ENCODE measurements around the gene DLEU7.
A peak's percentile ranks its signal among the peaks of the same experiment; 100 is the strongest.

The DLEU7 gene

GRCh38 chr13:50843257-50844083 is at the start of gene DLEU7:
DLEU7 (minus strand) TSS chr13:50843692; CDS start chr13:50843646, 46 bp downstream.
- DNase-seq (ENCODE audit: low spot score): no peak

- peak; percentile 65 for DNase-seq (ENCODE audit: low spot score)
These were observed 48.9 kb upstream of the DLEU7 start for GRCh38 chr13:50892210-50892944.

- no peak for DNase-seq (ENCODE audit: low spot score)
These were observed 47.7 kb upstream of the DLEU7 start for GRCh38 chr13:50891206-50891605.

GRCh38 chr13:50889317-50889716 is 45.8 kb upstream of the DLEU7 start:
- no peak for DNase-seq (ENCODE audit: low spot score)

- no peak for DNase-seq (ENCODE audit: low spot score)
These were observed 44.9 kb upstream of the DLEU7 start for GRCh38 chr13:50888362-50888761.

- DNase-seq (ENCODE audit: low spot score): no peak
These were observed 43.7 kb upstream of the DLEU7 start for GRCh38 chr13:50887151-50887550.

GRCh38 chr13:50884265-50884664 is 40.8 kb upstream of the DLEU7 start:
- DNase-seq (ENCODE audit: low spot score): no peak

- no peak for DNase-seq (ENCODE audit: low spot score)
These were observed 40.2 kb upstream of the DLEU7 start for GRCh38 chr13:50883728-50884127.

GRCh38 chr13:50882816-50883435 is 39.4 kb upstream of the DLEU7 start:
- DNase-seq (ENCODE audit: low spot score): no peak

- no peak for DNase-seq (ENCODE audit: low spot score)
These were observed 30.5 kb upstream of the DLEU7 start for GRCh38 chr13:50873991-50874390.

- DNase-seq (ENCODE audit: low spot score): no peak
These were observed 30.0 kb upstream of the DLEU7 start for GRCh38 chr13:50873467-50873866.

GRCh38 chr13:50871405-50871804 is 27.9 kb upstream of the DLEU7 start:
- no peak for DNase-seq (ENCODE audit: low spot score)

- DNase-seq (ENCODE audit: low spot score): no peak
These were observed 24.1 kb upstream of the DLEU7 start for GRCh38 chr13:50867637-50867945.

- no peak for DNase-seq (ENCODE audit: low spot score)
These were observed 23.5 kb upstream of the DLEU7 start for GRCh38 chr13:50866817-50867636.

- DNase-seq (ENCODE audit: low spot score): no peak
These were observed 21.0 kb upstream of the DLEU7 start for GRCh38 chr13:50864492-50864891.

GRCh38 chr13:50855681-50856080 is 12.2 kb upstream of the DLEU7 start:
- no peak for DNase-seq (ENCODE audit: low spot score)

GRCh38 chr13:50850445-50850844 is 7.0 kb upstream of the DLEU7 start:
- no peak for DNase-seq (ENCODE audit: low spot score)

- DNase-seq (ENCODE audit: low spot score): no peak
These were observed 4.0 kb upstream of the DLEU7 start for GRCh38 chr13:50847501-50847900.

- no peak for DNase-seq (ENCODE audit: low spot score)
These were observed 3.5 kb upstream of the DLEU7 start for GRCh38 chr13:50846861-50847475.

GRCh38 chr13:50845211-50845610 is 1.7 kb upstream of the DLEU7 start:
- DNase-seq (ENCODE audit: low spot score): no peak

GRCh38 chr13:50844084-50844875 is 788 bp upstream of the DLEU7 start:
- DNase-seq (ENCODE audit: low spot score): no peak

All from CD4-positive, alpha-beta T cell treated with Interleukin-6 at 100 ng/mL for 8 hours (primary cell).